Naive thymus-derived CD4-positive, alpha-beta T cell (primary cell): ENCODE data around the gene MARCOL. TPM values are rescaled to one million over a fixed set of nuclear protein-coding genes. Genes with fewer than 3 reads are reported as not detected.
"Not testable (repeated sequence)": the region's sequence is repeated elsewhere in the genome, so short reads cannot be mapped to it uniquely, and the experiment has no call there.

Experiments
- ATAC-seq: fragments of 150-1000 bp; cut with Tn5 transposase; 2 replicates; pipeline ENCODE4 v1.10.0; 2021; ENCODE audit warnings: mild to moderate bottlenecking, moderate library complexity
- CTCF ChIA-PET: fragments of 350-600 bp; sonication (Branson Sonifier 250); formaldehyde crosslinking; loops from one replicate; lab custom pipeline; 2021; ENCODE audit warnings: antibody characterized with exemption; lab: Charles Lee
- POLR2A ChIA-PET: fragments of 350-600 bp; sonication (Branson Sonifier 250); formaldehyde crosslinking; loops from one replicate; lab custom pipeline; 2021; ENCODE audit warnings: antibody characterized with exemption, inconsistent platforms; lab: Charles Lee
- DNase-seq, 9 donors: peaks; one replicate each; pipeline versions ENCODE4 v3.0.0 to v3.0.0-alpha.2; 2020 to 2022; ENCODE audit warnings: mixed read lengths in 1 of 9
- H3K27ac ChIP-seq: one replicate; pipeline ENCODE4 v1.7.0; 2013; ENCODE audit warnings: mild to moderate bottlenecking, low read depth, low read length, moderate library complexity
- H3K27me3 ChIP-seq, 2 donors: one replicate each; pipeline ENCODE4 v1.7.0; 2013; ENCODE audit warnings: low read length in 2 of 2, mild to moderate bottlenecking in 2 of 2, moderate library complexity in 2 of 2; ENCODE audit not compliant: control insufficient read depth in 2 of 2, insufficient read depth in 2 of 2
- H3K36me3 ChIP-seq, 3 experiments: 1 replicate in 2 of 3; 2 replicates in 1 of 3; pipeline ENCODE4 v1.7.0; 2013; ENCODE audit warnings: low read length in 3 of 3, mild to moderate bottlenecking in 3 of 3, moderate library complexity in 1 of 3; ENCODE audit not compliant: insufficient read depth in 3 of 3, control insufficient read depth in 2 of 3
- H3K4me1 ChIP-seq, 2 donors: one replicate each; pipeline ENCODE4 v1.7.0; 2013; ENCODE audit warnings: low read length in 2 of 2, mild to moderate bottlenecking in 2 of 2, moderate library complexity in 1 of 2; ENCODE audit not compliant: control insufficient read depth in 2 of 2, insufficient read depth in 2 of 2
- H3K4me3 ChIP-seq: 2 replicates; pipeline ENCODE4 v1.7.0; 2013; ENCODE audit warnings: mild to moderate bottlenecking, low read length
- H3K9me3 ChIP-seq, 3 experiments: 1 replicate in 2 of 3; 2 replicates in 1 of 3; pipeline ENCODE4 v1.7.0; 2013; ENCODE audit warnings: low read length in 3 of 3; ENCODE audit not compliant: control insufficient read depth in 2 of 3
- H3K27ac Mint-ChIP-seq, 9 donors: one replicate each; pipeline ENCODE4 v1.8.0; 2020 to 2022; ENCODE audit warnings: mixed read lengths in 9 of 9, mild to moderate bottlenecking in 8 of 9, moderate library complexity in 5 of 9, inconsistent platforms in 2 of 9
- H3K27me3 Mint-ChIP-seq, 5 donors: one replicate each; pipeline ENCODE4 v1.8.0; 2021 to 2022; ENCODE audit warnings: mixed read lengths in 5 of 5, mild to moderate bottlenecking in 1 of 5
- H3K36me3 Mint-ChIP-seq, 5 donors: one replicate each; pipeline ENCODE4 v1.8.0; 2020 to 2022; ENCODE audit warnings: mixed read lengths in 5 of 5, mild to moderate bottlenecking in 3 of 5, inconsistent platforms in 1 of 5
- H3K4me1 Mint-ChIP-seq, 7 donors: one replicate each; pipeline ENCODE4 v1.8.0; 2020 to 2022; ENCODE audit warnings: mixed read lengths in 7 of 7, mild to moderate bottlenecking in 3 of 7, inconsistent platforms in 1 of 7
- H3K4me3 Mint-ChIP-seq, 10 donors: one replicate each; pipeline ENCODE4 v1.8.0; 2020 to 2022; ENCODE audit warnings: mild to moderate bottlenecking in 10 of 10, mixed read lengths in 10 of 10, moderate library complexity in 6 of 10, inconsistent platforms in 2 of 10
- H3K9me3 Mint-ChIP-seq, 11 donors: one replicate each; pipeline ENCODE4 v1.8.0; 2020 to 2022; ENCODE audit warnings: mixed read lengths in 11 of 11, mild to moderate bottlenecking in 4 of 11, inconsistent platforms in 1 of 11, moderate library complexity in 1 of 11
- intact Hi-C, 2 donors: fragments of 100-400 bp; cut with micrococcal nuclease; formaldehyde crosslinking; loops; one replicate each; pipeline ENCODE4 v1.15.1; 2023
- polyA plus RNA-seq, 2 donors: library from polyadenylated mRNA; unstranded; fragments of 300-500 nt; fragmentation: Illumina TruSeq; gene quantifications; one replicate each; pipeline ENCODE4 v1.2.3, GENCODE V29; 2021
- total RNA-seq, 6 experiments: library from RNA in 5 of 6; stranded (reverse) in 5 of 6; gene quantifications; 1 replicate in 5 of 6; 2 replicates in 1 of 6; pipeline ENCODE4 v1.2.3 and lab custom pipeline; 2021 to 2026

Gene MARCOL
- total and polyA plus RNA-seq, 7 experiments from 2014 or later, result not detected

- Mint-ChIP-seq H3K4me1 (no peaks in the 10 kb centered on the region), H3K9me3 (peaks cover 12 to 57% (median 22%) of the 10 kb centered on the region in 11 donors), H3K4me3 (no peak overlapping the region), H3K27ac (no peak overlapping the region), H3K27me3 (peaks cover 0 to 7% (median 0%) of the 10 kb centered on the region in 5 donors), H3K36me3 (peaks cover 0 to 5% (median 0%) of the 10 kb centered on the region in 5 donors)
- Histone ChIP-seq H3K27me3 (no peaks in the 10 kb centered on the region), H3K9me3 (peaks cover 0 to 14% (median 0%) of the 10 kb centered on the region in 3 experiments), H3K4me1 (no peaks in the 10 kb centered on the region), H3K4me3 (no peak overlapping the region), H3K36me3 (no peaks in the 10 kb centered on the region), H3K27ac (no peak overlapping the region)
- ChIA-PET POLR2A (no interaction called here), CTCF (no interaction called here)
- DNase-seq (no peak), ATAC-seq (no peak)
- intact Hi-C loops, result no loop called here
These were observed 17.1 kb downstream of the MARCOL start for GRCh38 chr5:148255456-148255855.

GRCh38 chr5:148259288-148259687 is 21.0 kb downstream of the MARCOL start:
- Mint-ChIP-seq H3K4me1 (no peaks in the 10 kb centered on the region), H3K9me3 (peaks cover 13 to 50% (median 24%) of the 10 kb centered on the region in 11 donors), H3K27me3 (peaks cover 0 to 20% (median 11%) of the 10 kb centered on the region in 5 donors), H3K36me3 (peaks cover 0 to 8% (median 0%) of the 10 kb centered on the region in 5 donors), H3K27ac (no peak overlapping the region), H3K4me3 (no peak overlapping the region)
- H3K9me3 ChIP-seq, result peaks cover 0 to 14% (median 0%) of the 10 kb centered on the region in 3 experiments
- no peaks in the 10 kb centered on the region for H3K4me1 ChIP-seq
- H3K4me3 ChIP-seq, result no peak overlapping the region
- intact Hi-C loops, result no loop called here
- no peaks in the 10 kb centered on the region for H3K36me3 ChIP-seq
- CTCF ChIA-PET, result no interaction called here
- H3K27me3 ChIP-seq, result no peaks in the 10 kb centered on the region
- ATAC-seq (no peak), DNase-seq (no peak)
- H3K27ac ChIP-seq, result no peak overlapping the region
- POLR2A ChIA-PET, result no interaction called here

GRCh38 chr5:148261221-148261620 is 22.9 kb downstream of the MARCOL start:
- H3K4me1 Mint-ChIP-seq, result no peaks in the 10 kb centered on the region
- no peak for ATAC-seq
- H3K27me3 Mint-ChIP-seq, result peaks cover 0 to 17% (median 11%) of the 10 kb centered on the region in 5 donors
- no peaks in the 10 kb centered on the region for H3K36me3 ChIP-seq
- CTCF ChIA-PET, result no interaction called here
- H3K9me3 ChIP-seq, result peaks cover 0 to 14% (median 0%) of the 10 kb centered on the region in 3 experiments
- no peak overlapping the region for H3K27ac Mint-ChIP-seq
- no peak overlapping the region for H3K4me3 ChIP-seq
- no peaks in the 10 kb centered on the region for H3K27me3 ChIP-seq
- peaks cover 11 to 40% (median 23%) of the 10 kb centered on the region in 11 donors for H3K9me3 Mint-ChIP-seq
- H3K27ac ChIP-seq, result no peak overlapping the region
- intact Hi-C loops, result no loop called here
- peaks cover 0 to 8% (median 0%) of the 10 kb centered on the region in 5 donors for H3K36me3 Mint-ChIP-seq
- no peak for DNase-seq
- POLR2A ChIA-PET, result no interaction called here
- H3K4me1 ChIP-seq, result no peaks in the 10 kb centered on the region
- no peak overlapping the region for H3K4me3 Mint-ChIP-seq

- DNase-seq (no peak), ATAC-seq (no peak)
- Histone ChIP-seq H3K4me1 (no peaks in the 10 kb centered on the region), H3K9me3 (no peaks in the 10 kb centered on the region), H3K27me3 (no peaks in the 10 kb centered on the region), H3K4me3 (no peak overlapping the region), H3K27ac (no peak overlapping the region), H3K36me3 (no peaks in the 10 kb centered on the region)
- Mint-ChIP-seq H3K27ac (no peak overlapping the region), H3K27me3 (peaks cover 0 to 7% (median 6%) of the 10 kb centered on the region in 5 donors), H3K4me3 (no peak overlapping the region), H3K9me3 (peaks cover 0 to 7% (median 1%) of the 10 kb centered on the region in 11 donors), H3K36me3 (peaks cover 0 to 4% (median 0%) of the 10 kb centered on the region in 5 donors), H3K4me1 (no peaks in the 10 kb centered on the region)
- intact Hi-C loops, result no loop called here
- ChIA-PET CTCF (interaction anchor here (0.6 kb wide), 1 partner anchor 131 kb away, joined by 3 read pairs; no protein-coding TSS in a partner anchor), POLR2A (no interaction called here)
These were observed 29.6 kb downstream of the MARCOL start for GRCh38 chr5:148267962-148268361.

- CTCF ChIA-PET, result no interaction called here
These were observed 30.2 kb downstream of the MARCOL start, which contains the start of gene SPINK13 for GRCh38 chr5:148268566-148268965. TSS of gene SPINK13 (plus strand) at chr5:148268794. CDS start at chr5:148270073, 1,279 bp downstream.

GRCh38 chr5:148275129-148275528 is 36.8 kb downstream of the MARCOL start:
- intact Hi-C loops, ATAC-seq, POLR2A ChIA-PET, DNase-seq, H3K4me3 ChIP-seq, H3K4me3 Mint-ChIP-seq, H3K4me1 ChIP-seq, CTCF ChIA-PET, H3K27me3 ChIP-seq, H3K4me1 Mint-ChIP-seq, H3K27ac ChIP-seq, H3K9me3 ChIP-seq, H3K36me3 Mint-ChIP-seq, H3K27ac Mint-ChIP-seq, H3K36me3 ChIP-seq: not testable (repeated sequence)
- H3K9me3 Mint-ChIP-seq, result peaks cover 7 to 57% (median 24%) of the 10 kb centered on the region in 11 donors
- H3K27me3 Mint-ChIP-seq, result peaks cover 0 to 10% (median 0%) of the 10 kb centered on the region in 5 donors

More at GRCh38 chr5:148268566-148268965, 30.2 kb downstream of the MARCOL start, which contains the start of gene SPINK13:
- H3K27ac ChIP-seq, result no peak within 1 kb of the TSS
- H3K9me3 ChIP-seq, result no peaks in the 10 kb centered on the region
- intact Hi-C loops, result no loop called here
- H3K36me3 ChIP-seq, result no peaks in the 10 kb centered on the region
- peaks cover 0 to 3% (median 0%) of the 10 kb centered on the region in 5 donors for H3K36me3 Mint-ChIP-seq
- no peaks in the 10 kb centered on the region for H3K4me1 Mint-ChIP-seq
- no peaks in the 10 kb centered on the region for H3K4me1 ChIP-seq
- H3K27ac Mint-ChIP-seq, result no peak within 1 kb of the TSS
- H3K4me3 ChIP-seq, result no peak within 1 kb of the TSS
- no peaks in the 10 kb centered on the region for H3K27me3 ChIP-seq
- DNase-seq, result no peak
- POLR2A ChIA-PET, result no interaction called here
- no peak for ATAC-seq
- H3K4me3 Mint-ChIP-seq, result no peak within 1 kb of the TSS
- peaks cover 0 to 7% (median 3%) of the 10 kb centered on the region in 5 donors for H3K27me3 Mint-ChIP-seq
- peaks cover 0 to 10% (median 0%) of the 10 kb centered on the region in 11 donors for H3K9me3 Mint-ChIP-seq

- CTCF ChIA-PET, DNase-seq, H3K4me1 ChIP-seq, POLR2A ChIA-PET, H3K27ac Mint-ChIP-seq, H3K4me3 ChIP-seq, intact Hi-C loops, ATAC-seq, H3K9me3 ChIP-seq, H3K27me3 ChIP-seq, H3K27ac ChIP-seq, H3K36me3 ChIP-seq, H3K4me1 Mint-ChIP-seq, H3K4me3 Mint-ChIP-seq: not testable (repeated sequence)
- peaks cover 0 to 16% (median 0%) of the 10 kb centered on the region in 5 donors for H3K27me3 Mint-ChIP-seq
- peaks cover 0 to 13% (median 0%) of the 10 kb centered on the region in 5 donors for H3K36me3 Mint-ChIP-seq
- peaks cover 6 to 49% (median 22%) of the 10 kb centered on the region in 11 donors for H3K9me3 Mint-ChIP-seq
These were observed 42.6 kb downstream of the MARCOL start for GRCh38 chr5:148280893-148281292.
